GM23248 (cell line): ENCODE results near the gene EFL1.

Experiments
- EZH2 ChIP-seq: fragments of 200-600 bp; sonication (generic); IDR thresholded peaks from 2 replicates; pipeline ENCODE4 v1.6.1; 2018; ENCODE audit warnings: antibody characterized with exemption, mild to moderate bottlenecking; ENCODE audit not compliant: insufficient read depth, poor library complexity, severe bottlenecking
- EZH2phosphoT487 ChIP-seq: fragments of 200-600 bp; sonication (generic); IDR thresholded peaks from 2 replicates; pipeline ENCODE4 v1.6.1; 2018; ENCODE audit warnings: antibody characterized with exemption, moderate library complexity, mild to moderate bottlenecking, low read depth; ENCODE audit not compliant: insufficient read depth

DNA sequence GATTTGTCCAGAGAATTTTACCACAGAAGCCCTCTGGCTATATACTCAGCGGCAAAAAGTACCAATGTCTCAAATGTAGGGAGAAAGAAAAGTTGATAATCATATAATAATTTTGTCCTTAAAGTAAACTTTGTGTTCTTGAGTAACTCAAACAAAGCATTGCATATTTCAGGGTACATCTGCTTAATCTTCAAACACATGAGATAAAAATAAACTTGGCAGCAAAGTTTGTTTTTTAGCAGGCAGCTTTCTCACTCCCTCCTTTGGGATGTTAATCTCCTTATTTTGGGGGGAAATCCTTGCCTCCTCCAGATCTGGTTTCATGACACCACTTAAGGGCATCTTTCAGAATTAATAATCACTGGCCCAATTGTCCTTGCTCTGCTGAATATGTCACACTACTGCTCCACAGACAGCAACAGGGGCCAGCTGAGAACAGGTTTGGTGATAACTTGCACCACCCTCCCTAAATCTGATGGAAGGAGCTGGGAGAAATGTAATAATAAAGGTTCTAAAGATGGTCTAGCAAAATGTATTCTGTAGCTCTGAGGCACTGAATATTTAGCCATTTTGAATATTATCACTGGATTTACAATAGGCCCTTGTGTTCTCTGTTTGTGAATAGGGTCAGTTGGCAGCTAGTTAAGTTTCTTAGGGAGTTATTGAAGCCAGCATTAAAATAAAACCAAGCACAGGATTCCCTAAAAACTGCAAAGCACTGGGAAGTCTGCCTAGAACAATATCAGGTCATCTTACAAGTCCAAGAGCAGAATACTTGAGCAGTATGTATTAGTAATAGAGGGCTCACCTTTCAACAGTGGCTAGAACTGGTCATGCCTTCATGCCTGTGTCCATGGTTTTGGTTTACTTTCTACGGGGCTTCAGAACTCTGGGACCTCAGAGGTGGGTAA, 79.2 kb downstream of the EFL1 start:
- TF ChIP-seq EZH2 (no peak), EZH2phosphoT487 (no peak)
